GM18519 (cell line): ENCODE data around the gene ADGRL1.
"Not testable (repeated sequence)": the region's sequence is repeated elsewhere in the genome, so short reads cannot be mapped to it uniquely, and the experiment has no call there.

Experiments used
- ATAC-seq: cut with Tn5 transposase; IDR thresholded peaks from one replicate; pipeline ENCODE4 v1.9.1; 2021; ENCODE audit warnings: mild to moderate bottlenecking, moderate library complexity; ENCODE audit not compliant: unreplicated experiment, low FRiP score

Gene ADGRL1

DNA sequence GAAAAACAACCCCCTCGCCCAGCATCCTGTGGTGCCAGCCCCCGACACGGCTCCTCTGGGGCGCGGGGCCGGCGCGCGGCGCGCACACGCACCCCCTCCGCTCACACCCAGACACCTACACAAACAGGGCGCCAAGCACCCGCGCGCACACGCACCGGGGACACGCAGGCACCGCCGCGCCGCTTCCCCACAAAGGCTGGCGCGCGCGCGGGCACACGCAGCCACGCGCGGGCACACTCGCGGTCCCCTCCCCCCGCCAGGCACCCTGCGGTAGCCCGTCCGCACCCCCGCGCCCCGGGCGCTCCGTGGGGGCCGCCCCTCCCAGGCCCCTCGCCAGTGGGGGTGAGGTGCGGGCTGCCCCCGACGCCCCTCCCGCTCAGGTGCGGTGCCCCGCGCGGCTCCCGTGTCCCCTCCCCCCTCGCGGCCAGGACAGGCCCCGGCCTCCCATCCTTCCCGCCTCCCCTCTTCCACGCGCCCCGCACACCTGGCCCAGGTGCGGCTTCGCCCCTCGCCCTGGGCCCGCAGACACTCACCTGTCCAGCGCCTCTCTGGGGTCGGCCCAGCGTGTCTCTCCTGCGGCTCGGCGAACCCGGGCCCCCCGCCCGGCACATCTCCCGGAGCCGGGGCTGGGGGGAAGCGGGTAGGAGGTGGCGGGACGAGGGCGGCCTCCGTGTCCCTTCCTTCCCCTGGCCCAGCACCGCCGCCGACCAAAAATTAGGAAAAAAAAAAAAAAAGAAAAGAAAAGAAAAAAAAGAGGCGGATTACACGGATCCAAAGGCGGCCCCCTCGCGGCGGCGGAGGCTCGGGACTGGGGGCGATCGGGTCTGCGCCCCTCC is at the start of gene ADGRL1:
ADGRL1 (minus strand) TSS at position 718 of the 836 bp plus-strand sequence. CDS start 22,567 bp downstream, outside the sequence.
- not testable (repeated sequence) for ATAC-seq

DNA sequence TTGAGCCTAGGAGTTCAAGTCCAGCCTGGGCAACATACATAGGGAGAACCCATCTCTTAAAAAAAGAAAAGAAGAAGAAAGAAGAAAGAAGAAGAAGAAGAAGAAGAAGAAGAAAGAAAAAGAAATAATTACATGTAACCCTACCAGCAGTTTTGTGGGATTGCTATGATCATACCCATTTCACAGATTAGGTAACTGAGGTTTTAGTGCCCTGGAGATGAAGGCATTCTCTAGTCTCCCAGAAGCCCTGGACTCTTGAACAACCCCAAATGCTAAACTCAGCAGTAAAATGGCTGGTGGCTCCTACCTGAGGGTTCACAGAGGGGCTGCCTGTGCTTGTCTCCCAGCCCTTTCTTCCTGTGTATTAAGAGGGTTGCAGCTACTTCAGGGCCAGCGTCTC is 49.3 kb upstream of the ADGRL1 start:
- not testable (repeated sequence) for ATAC-seq

DNA sequence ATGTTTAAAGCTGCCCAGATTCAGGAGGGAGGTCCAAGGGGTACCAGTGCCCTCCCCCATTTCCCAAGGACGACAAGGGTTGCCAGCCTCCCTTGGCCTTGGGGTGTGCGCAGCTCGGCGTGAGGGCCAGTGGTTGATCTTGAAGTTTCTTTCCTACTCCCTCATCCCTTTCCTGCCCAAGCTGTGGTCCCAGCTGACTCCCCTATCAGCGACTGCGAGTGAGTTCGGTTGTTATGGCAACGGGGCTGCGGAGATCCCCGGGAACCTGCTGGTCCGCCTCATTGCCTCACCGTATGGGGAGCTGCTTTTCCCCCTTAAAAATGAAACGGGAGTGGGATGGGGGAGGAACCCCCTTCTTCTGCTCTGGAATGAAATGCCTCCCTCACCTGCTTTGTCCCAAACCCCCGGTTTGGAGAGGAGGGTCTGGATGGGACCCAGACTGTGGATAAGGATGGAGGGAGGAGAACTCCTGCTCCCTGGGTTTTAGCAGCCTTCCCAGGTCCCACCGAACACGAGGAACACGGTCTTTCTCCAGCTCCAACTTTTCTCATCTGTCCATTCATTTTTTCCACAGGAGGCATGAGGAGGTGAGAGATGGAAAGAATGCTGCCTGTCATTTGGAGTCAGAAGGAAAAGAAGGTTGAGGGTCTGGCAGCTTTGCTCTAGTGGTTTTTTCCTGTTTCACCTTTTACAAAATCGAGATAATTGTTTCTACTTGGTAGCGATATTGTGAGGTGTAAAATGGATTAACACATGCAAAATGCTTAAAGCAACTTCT is 48.0 kb upstream of the ADGRL1 start:
- ATAC-seq, result not testable (repeated sequence)

DNA sequence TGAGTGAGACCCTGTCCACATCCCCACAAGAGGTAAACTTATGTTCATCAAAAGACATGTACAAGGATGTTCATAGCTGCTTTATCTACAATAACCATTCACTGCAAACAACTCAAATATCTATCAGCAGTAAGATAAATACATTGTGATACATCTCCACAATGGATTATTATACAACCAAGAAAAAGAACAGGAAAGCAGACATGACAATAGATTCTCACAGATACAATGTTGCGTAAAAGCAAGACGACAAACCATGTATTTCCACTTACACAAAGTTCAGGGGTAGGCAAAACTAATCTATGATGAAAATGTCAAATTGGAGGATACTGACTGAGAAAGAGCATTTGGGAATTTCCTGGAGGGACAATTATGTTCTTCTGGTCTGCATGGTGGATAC is 46.2 kb upstream of the ADGRL1 start:
- ATAC-seq, result not testable (repeated sequence)

DNA sequence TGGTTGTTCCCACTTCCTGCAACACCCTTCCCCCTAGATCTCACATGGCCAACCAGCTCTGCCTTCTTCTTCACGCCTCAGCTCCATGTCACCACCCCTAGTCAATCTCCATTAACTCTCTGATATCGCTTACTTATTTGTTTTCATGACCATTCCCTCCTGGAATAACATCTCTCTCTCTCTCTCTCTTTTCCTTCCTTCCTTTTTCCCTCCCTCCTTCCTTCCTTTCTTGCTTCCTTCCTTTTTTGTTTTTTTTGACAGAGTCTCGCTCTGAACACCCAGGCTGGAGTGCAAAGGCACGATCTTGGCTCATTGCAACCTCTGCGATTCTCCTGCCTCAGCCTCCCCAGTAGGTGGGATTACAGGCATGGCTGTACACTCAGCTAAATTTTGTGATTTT is 44.9 kb upstream of the ADGRL1 start:
- no peak for ATAC-seq

DNA sequence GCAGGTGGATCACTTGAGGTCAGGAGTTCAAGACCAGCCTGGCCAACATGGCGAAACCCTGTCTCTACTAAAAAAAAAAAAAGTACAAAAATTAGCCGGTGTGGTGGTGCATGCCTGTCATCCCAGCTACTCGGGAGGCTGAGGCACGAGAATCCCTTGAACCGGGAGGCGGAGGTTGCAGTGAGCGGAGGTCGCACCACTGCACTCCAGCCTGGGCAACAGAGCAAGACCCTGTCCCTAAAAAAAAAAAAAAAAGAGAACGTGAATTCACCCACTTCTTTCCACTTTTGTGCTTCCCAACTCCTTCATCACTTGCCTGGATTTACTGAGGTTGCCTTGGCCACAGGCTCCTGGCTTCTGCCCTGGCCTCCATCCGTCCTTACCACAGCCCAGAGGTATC is 44.3 kb upstream of the ADGRL1 start:
- not testable (repeated sequence) for ATAC-seq

DNA sequence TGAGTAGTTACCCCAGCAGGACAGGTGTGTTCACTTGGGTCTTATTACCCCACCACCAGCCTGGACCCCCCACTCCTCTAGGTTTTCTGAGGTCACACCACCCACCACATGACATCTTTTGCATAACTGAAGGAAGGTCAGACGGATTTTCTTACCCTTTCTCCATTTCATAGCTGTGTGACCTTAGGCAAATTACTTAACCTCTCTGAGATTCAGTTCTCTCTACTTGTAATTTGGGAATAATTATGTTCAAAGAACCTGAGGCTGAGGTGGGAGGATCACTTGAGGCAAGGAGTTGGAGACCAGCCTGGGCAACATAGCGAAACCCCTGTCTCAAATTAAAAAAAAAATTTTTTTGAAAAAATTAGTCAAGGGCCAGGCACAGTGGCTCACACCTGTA is 43.9 kb upstream of the ADGRL1 start:
- ATAC-seq, result not testable (repeated sequence)

DNA sequence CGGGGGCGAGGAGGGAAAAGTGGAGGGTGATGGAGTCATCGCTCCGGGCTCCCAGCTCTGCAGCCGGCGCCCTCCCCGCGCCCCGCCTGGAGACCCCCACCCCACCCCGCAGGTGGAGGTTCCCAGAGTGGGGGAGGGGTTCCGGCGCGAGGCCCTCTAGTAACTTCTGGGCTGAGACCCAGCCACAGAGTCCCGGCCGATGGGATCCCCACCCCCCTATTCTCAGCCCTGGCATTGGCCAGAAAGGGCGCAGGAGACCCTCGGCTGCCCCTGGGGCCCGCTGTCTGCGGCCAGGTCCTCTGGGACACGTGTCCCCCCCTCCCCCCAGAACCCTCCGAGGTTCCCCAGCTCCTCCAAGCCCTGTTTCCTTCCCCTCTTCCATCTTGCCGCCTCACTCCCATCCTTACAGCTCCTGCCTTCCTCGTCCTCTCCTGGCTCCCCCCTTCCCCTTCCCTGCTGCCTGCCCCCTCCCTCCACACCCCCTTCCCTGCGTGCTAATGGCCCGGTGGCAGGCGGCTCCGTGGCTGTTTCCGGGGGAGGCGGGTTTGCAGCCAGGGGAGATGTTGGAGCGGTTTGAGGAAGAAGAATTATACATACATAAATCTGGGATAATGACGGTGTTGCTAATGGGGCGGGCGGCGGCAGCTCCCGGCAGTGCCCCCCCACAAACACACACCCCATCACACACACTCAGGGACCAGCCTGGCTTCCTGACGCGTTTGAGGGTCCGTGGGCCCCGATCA is 43.2 kb upstream of the ADGRL1 start:
- not testable (repeated sequence) for ATAC-seq

DNA sequence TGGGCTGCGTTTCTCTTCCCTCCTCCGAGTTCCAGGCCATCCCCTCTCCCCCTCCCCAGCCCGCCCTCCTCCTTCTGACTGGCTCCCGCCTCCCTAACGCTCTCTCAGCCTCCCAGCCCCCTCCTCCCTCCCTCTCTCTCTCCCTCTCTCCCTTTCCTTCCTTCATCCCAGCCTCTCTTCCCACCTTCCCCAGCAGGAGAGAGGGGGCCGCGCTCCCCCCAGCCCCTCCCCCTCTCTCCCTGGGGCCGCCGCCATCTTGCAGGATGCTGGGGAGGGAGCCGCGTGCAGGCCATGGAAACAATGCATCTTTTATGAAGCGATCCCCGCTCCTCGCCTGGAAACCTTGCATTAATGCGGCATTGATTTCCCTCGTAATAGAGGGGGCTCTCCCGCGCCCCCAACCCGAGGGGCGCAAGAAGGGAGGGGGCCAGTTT is 42.6 kb upstream of the ADGRL1 start:
- no peak for ATAC-seq

DNA sequence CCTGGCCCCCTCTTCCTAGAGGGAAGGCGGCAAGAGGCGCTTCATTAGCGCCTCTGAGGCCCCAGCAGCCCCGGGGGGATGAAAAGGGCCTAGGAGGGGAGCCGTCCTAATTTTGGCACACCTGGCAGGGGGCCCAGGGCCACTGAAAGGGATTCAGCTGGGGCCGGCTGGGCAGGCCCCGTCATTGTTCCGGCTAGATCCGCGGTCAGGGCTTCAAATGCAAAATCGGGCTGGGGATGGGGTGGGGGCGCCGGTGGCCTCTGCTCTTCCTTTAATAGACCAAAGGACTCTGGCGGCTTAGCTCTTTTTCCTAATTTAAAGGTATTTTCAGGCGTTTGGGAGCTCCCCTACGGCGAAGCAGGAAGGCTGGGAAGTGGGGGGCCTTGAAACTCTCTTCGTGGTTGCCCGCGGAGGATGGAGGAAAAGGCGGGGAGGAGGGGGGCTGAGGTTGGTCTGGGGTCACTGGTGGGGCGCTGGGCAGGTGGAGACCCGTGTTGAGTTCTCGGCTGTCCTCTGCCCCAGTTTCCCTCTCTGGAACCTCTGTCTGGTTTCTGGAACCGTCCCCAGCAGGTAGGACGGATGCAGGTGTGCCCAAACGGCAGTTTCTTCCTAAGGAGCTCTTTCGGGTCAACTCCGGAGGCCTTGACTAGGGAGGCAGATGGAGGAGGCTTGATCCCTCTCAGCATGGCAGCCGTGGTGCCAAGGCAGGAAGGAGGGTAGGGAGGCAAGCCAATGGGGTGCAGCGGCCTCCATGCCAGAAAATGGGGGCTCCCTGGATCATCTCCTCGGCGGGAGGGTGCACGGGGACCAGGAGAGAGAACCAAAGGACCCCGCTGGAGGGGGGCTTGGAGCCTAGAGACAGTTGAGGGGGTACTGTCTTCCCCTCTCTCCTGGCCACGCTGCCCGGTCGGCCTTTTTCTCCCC is 41.8 kb upstream of the ADGRL1 start:
- not testable (repeated sequence) for ATAC-seq

DNA sequence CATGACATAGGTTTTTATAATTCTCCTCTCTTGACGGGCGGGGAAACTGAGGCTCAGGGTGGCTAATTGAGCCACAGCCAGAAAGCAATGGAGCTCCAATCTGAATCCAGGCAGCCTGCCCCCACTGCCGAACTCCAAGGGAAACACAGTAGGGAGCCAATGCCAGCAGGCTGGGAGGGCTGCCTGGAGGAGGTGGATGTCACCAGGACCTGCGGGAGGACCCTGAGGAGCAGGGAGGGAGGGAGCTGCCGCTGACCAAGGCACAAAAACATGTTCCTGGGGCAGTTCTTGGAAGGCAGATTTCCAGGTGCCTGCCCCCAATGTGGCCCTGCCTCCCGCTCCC is 41.2 kb upstream of the ADGRL1 start:
- ATAC-seq, result not testable (repeated sequence)

DNA sequence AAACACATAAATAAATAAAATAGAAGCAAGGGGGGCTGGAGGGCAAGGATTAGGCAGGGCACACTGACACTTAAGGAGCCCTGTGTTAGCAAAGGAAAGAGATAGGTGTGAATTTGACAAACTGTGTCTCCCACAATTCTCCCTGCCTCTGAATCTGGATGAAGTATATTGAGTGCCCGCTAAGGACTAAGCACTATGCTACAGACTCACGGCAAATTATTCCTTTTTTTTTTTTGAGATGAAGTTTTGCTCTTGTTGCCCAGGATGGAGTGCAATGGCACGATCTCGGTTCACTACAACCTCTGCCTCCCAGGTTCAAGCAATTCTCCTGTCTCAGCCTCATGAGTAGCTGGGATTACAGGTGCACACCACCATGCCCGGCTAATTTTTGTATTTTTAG is 38.4 kb upstream of the ADGRL1 start:
- not testable (repeated sequence) for ATAC-seq

DNA sequence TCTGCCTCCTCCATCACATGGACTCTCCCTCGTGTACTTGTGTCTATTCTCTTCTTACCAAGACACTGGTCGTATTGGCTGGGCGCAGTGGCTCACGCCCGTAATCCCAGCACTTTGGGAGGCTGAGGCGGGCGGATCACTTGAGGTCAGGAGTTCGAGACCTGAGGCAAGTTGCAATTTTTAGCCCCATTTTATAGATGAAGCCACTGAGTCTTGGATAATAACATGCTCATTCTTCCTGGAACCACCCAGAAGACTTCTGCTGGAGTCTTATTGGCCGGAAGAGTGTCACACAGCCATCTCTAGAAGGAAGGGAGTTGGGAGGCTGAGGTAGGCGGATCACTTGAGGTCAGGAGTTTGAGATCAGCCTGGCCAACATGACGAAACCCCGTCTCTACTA is 37.7 kb upstream of the ADGRL1 start:
- not testable (repeated sequence) for ATAC-seq

DNA sequence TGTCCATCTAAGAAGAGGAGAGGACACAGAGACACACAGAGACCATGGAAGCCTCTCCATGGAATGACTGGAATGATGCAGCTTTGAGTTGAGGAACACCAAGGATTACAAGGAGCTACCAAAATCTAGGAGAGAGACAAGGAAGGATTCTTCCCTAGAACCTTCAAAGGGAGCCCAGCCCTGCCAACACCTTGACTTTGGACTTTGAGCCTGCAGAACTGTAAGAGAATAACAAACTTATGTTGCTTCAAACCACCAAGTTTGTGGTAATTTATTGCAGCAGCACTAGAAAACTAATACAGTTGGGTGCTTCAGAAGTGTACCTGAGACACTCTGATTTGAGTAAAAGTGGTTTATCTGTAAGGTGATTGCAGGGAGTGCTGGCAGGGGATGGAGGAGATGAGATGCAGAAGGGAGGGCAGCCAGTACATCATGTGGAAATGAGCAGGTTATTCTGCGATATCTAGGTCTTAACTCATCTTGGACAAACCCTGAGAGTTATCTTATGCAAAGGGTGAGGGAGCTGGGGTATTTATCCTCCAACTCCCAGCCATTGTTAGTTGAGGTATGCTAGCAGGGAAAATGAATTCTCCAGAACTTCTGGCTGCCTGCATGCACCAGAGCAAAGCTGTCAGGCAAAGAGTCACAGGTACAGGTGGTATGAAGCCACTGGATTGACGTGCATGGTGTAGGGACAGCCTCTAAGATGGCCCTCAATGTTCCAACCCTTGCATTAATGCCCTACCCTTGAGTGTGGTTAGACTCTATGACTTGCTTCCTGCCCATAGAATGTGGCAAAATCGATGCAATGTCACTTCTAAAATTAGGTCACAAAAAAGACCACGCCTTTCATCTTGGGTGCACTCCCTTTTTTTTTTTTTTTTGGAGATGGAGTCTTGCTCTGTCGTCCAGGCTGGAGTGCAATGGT is 31.3 kb upstream of the ADGRL1 start:
- no peak for ATAC-seq

DNA sequence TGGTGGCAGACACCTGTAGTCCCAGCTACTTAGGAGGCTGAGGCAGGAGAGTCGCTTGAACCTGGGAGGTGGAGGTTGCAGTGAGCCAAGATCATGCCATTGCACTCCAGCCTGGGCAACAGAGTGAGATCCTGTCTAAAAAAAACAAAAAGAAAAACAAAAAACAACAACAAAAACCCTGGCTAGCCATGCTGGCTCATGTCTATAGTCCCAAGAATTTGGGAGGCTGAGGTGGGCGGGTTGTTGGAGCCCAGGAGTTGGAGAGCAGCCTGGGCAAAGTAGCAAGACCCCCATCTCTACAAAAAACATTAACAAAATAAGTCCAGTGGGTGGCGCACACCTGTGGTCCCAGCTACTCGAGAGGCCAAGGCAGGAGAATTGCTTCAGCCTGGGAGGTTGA is 27.0 kb upstream of the ADGRL1 start:
- not testable (repeated sequence) for ATAC-seq

DNA sequence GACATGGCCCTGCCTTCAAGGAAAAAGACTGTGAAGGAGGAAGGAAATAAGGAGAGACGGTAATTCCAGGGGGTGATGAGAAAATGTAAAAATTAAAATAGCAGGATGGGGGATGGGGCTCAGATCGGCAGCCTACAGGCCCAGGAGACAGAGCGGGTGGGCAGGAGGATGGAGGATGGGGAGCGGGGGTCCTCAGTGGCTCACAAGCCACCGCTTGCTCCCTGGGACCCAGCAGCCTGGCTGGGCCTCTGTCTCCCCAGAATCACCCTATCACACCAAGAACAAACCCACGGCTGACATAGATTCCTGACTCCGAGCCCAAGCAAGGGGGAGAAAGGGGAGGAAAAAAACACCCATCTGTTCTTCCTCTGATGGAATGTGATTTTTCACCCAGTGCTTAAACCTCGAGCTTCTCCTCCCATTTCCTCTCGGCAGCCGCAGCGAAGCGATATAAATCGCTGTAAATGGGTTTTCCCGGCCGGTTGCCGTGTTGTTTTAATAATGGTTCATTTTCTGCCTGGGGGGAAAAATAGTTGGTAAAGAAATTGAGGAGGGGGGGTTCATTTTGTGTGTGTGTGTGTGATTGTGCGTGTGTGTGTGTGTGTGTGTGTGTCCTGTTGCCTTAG is 22.6 kb upstream of the ADGRL1 start:
- ATAC-seq, result not testable (repeated sequence)

DNA sequence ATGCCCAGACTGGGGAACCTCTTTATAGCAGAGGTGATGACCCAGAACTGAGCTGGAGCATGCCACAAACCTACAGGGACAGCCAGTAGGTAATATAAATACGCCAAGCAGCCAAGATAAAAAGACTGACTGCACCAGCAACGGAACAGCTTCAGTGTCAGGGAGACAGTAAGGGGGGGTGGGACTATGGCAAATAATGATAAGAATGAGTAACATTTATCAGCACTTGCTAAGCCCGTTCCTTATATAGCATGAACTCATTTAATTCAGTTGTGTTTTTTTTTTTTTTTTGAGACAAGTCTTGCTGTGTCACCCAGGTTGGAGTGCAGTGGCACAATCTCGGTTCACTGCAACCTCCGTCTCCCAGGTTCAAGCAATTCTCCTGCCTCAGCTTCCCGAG is 20.5 kb upstream of the ADGRL1 start:
- not testable (repeated sequence) for ATAC-seq

DNA sequence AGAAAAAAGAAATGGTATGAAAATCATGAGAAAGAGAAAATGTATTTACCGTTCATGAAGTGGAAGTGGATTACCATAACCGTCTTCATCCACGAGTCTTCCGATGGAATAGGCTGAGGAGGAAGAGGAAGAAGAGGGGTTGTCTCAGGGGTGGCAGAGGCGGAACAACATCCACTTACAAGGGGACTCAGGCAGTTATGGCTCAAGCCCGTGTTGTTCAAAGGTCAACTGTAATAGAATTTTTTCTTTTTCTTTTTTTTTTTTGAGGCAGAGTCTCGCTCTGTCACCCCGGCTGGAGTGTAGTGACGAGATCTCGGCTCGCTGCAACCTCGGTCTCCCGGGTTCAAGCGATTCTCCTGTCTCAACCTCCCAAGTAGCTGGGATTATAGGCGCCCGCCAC is 16.9 kb upstream of the ADGRL1 start:
- no peak for ATAC-seq
